SK-N-SH treated with all-trans-retinoic acid at 6 μM for 48 hours (cell line): ENCODE data around the gene KCNT1.

ENCODE experiments used
- GLIS3 ChIP-seq: fragments of 250-450 bp; sonication (Bioruptor Pico); IDR thresholded peaks from 2 replicates; pipeline ENCODE4 v1.5.0; 2020; ENCODE audit warnings: mild to moderate bottlenecking, moderate library complexity
- ISL1 ChIP-seq: fragments of 250-450 bp; sonication (Bioruptor Pico); IDR thresholded peaks from 2 replicates; pipeline ENCODE4 v2.1.2; 2022; ENCODE audit warnings: mild to moderate bottlenecking, moderate library complexity
- PPARA ChIP-seq: fragments of 250-450 bp; sonication (Bioruptor Pico); IDR thresholded peaks from 2 replicates; pipeline ENCODE4 v1.5.0; 2020; ENCODE audit warnings: mild to moderate bottlenecking, borderline replicate concordance
- RARB ChIP-seq: fragments of 250-450 bp; sonication (Bioruptor Pico); IDR thresholded peaks from 2 replicates; pipeline ENCODE4 v1.8.0; 2021; ENCODE audit warnings: mild to moderate bottlenecking, moderate library complexity
- TOX ChIP-seq: fragments of 250-450 bp; sonication (Bioruptor Pico); IDR thresholded peaks from 2 replicates; pipeline ENCODE4 v1.8.0; 2021; ENCODE audit warnings: mild to moderate bottlenecking, moderate library complexity, borderline replicate concordance
- ZC3H10 ChIP-seq: fragments of 250-450 bp; sonication (Bioruptor Pico); IDR thresholded peaks from 2 replicates; pipeline ENCODE4 v1.5.1; 2021; ENCODE audit warnings: mild to moderate bottlenecking, moderate library complexity
- ZFP3 ChIP-seq: fragments of 250-450 bp; sonication (Bioruptor Pico); IDR thresholded peaks from 2 replicates; pipeline ENCODE4 v1.5.0; 2020; ENCODE audit warnings: mild to moderate bottlenecking, moderate library complexity
- ZFP30 ChIP-seq: fragments of 450-650 bp; formaldehyde crosslinking; IDR thresholded peaks from 2 replicates; pipeline ENCODE4 v1.5.0; 2022; ENCODE audit warnings: mild to moderate bottlenecking, moderate library complexity
- TF ChIP-seq, protein P1 (sequence below): fragments of 250-450 bp; sonication (Bioruptor Pico); IDR thresholded peaks from 2 replicates; pipeline ENCODE4 v1.8.0; 2020; ENCODE audit warnings: mild to moderate bottlenecking, moderate library complexity, borderline replicate concordance

DNA sequence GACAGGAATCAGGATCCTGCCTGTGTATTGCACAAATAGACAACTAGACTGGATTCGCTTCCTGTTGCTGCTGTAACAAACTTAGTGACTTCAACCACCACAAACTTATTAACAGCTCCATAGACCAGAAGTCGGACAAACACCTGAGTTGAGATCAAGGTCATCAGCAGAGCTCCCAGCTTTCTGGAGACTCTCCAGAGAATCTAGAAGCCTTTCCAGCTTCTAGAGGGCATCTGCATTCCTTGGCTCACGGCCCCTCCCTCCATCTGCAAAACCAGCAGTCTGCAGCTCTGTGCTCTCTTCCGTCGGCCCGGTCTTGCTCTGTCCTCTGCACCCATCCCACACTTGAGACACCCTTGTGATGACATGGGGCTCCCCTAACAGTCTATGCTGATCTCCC, 99.1 kb downstream of the KCNT1 start:
- TF ChIP-seq RARB (CRISPR knock-in tag) (no peak), ISL1 (CRISPR knock-in tag) (no peak), ZFP3 (CRISPR knock-in tag) (no peak), PPARA (CRISPR knock-in tag) (no peak), TOX (CRISPR knock-in tag) (no peak), ZC3H10 (no peak), GLIS3 (no peak), ZFP30 (CRISPR knock-in tag) (no peak)
- TF ChIP-seq, protein P1, sequence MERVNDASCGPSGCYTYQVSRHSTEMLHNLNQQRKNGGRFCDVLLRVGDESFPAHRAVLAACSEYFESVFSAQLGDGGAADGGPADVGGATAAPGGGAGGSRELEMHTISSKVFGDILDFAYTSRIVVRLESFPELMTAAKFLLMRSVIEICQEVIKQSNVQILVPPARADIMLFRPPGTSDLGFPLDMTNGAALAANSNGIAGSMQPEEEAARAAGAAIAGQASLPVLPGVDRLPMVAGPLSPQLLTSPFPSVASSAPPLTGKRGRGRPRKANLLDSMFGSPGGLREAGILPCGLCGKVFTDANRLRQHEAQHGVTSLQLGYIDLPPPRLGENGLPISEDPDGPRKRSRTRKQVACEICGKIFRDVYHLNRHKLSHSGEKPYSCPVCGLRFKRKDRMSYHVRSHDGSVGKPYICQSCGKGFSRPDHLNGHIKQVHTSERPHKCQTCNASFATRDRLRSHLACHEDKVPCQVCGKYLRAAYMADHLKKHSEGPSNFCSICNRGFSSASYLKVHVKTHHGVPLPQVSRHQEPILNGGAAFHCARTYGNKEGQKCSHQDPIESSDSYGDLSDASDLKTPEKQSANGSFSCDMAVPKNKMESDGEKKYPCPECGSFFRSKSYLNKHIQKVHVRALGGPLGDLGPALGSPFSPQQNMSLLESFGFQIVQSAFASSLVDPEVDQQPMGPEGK: no peak
